GM19452 (cell line): ENCODE results near the gene MYT1.

Experiments
- ATAC-seq: cut with Tn5 transposase; IDR thresholded peaks from one replicate; pipeline ENCODE4 v1.9.1; 2021; ENCODE audit not compliant: unreplicated experiment

MYT1 gene

DNA sequence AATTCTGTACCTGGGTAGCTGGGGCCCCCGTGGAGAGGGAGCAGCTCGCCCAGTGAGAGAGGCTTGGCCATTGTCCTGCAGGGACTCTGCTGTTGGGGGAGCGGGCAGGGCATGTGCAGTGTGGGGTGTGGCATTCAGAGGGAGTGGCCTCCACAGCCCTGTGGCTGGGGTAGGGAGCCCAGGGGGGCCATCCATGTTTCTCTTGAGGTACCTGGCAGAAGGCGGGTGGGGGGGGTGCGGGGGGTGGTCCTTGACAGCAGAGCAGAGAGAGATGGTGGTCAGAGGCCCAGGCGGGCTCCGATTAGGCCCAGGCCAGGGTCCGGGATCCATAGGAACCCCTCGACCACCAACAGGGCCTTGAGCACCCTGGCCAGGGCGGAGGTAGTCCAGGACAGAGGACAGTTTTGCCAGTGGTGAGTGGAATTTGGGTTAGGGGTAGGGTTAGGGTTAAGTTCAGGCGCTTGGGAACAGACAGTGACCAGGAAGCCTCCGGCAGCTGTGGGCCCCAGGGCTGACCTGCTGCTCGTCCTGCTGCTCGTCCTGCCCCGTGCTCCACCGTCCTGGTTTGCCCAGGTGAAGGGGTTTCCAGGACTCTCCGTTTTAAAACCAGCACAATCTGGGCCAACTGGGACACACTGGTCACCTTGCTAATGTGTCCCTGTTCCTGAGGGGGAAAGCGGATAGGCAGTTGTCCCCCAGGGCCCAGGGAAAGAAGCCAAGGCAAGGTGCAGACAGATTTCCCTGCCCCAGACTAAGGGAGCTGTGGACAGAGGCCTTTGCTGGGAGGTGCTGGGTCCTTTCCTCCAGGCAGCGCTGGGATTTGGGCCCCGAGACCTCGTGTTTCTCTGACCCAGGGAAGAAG, 24.8 kb upstream of the MYT1 start:
- no peak for ATAC-seq

DNA sequence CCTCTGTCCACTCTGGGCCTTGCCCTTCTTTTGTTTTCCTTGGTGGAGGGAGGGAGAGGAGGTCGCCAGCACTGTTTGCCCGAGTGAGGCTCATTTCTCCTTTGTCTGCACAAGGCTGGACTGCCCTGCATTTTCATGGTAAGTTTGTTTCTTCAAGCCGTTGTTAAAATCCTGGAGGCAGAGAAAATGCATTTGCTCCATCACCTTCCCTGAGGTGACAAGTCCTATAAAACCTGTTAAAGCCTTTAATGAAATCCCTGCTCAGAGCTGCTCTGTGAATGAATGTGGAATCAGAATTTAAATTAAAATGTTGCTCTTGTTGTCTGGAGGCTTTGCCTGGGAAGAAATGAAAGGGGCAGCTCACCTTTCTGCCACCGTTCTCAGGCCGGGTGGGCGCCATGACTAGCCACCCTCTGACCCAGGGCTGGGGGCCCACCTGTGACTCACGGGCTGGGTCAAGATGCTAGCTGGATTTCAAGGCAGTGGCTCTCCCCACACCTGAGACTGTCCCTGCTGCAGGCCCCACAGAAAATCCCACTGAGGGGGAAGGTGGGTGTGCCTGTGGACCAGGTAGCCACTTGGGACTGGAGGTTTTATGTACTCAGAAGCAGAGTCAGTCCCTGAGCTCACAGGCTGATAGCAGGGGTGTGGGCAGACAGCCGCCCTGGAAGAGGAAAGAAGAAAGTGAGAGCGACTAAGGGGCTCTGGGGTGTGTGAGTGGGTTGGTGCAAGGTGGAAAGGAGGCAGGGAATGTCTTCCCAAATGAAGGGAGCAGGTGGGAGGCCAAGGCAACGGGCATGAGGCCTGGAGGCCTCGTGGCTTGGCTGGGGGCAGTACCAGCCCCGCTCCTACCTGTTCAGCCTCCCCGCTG, 24.0 kb upstream of the MYT1 start:
- ATAC-seq: no peak

DNA sequence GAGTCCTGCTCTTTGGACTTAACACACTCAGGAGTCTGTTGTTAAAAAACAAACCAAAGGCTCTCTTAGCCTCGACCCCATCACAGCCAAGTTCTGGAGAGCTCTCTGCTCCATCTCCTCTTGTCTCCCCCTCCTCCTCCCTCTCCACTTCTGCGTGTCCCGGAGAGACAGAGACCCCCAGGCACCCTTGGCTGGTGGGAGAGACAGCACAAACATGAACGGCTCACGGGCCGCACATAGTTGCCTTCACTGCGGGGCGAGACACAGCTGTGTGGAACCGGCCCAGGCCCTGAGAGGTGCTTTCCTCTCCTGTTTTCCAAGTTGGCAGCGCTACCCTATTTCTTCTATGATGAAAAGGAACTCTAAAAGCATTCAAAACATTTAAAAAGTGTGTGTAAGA, 23.3 kb upstream of the MYT1 start:
- no peak for ATAC-seq

DNA sequence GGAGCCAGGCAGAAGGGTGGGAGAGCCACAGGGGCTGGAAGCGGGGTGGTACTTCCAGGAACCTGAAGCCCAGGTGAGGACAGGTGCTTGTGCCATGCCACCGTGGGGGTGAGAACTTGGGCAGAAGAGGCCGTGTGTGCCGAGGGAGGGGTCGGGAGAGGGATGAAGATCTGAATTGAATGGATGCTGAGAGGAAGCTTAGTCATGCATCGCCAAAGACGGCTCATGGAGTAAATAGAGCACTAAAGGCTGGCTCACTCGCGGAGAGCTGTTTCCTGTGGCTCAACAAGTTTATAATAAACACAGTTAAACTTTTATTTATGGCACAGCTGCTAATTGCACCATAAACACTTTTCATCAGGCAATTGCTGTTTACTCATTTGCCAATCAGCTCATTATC, 21.7 kb upstream of the MYT1 start:
- ATAC-seq: no peak

DNA sequence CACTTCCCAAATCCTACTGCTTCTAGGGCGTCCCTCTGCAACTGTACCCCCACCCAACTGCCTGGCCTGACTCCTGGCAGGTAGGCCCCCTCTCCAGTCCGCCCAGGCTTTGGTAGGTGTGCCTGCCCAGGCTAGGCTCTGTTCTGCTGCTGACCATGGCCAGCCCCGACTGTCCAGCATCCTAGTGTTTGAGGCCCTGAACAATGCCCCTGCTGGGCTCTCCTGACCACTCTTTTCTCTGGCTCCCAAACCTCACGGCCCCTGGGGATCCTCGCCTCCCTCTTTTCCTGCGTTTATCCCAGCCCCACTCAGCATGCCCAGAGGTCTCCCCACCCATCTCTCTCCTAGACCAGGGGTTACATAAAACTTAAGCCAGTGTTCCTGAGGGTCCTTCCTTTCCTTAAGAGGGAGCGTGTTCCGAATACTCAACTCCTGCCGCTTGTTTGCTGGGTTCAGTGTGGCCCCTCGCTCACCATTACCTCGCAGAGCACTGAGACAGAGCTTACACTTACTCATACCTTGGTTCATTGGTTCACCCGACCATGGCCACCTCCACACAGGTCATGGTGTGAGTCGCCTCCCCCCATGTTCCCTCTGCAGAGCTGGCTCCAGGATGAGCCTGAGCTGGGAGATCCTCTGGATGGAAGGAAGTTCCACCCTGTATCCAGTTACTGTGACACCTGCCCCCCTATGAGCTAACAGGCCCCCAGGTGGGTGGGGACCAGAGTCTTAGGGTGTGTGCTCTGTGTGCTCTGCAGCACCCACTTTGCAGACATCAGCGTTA, 21.0 kb upstream of the MYT1 start:
- no peak for ATAC-seq

DNA sequence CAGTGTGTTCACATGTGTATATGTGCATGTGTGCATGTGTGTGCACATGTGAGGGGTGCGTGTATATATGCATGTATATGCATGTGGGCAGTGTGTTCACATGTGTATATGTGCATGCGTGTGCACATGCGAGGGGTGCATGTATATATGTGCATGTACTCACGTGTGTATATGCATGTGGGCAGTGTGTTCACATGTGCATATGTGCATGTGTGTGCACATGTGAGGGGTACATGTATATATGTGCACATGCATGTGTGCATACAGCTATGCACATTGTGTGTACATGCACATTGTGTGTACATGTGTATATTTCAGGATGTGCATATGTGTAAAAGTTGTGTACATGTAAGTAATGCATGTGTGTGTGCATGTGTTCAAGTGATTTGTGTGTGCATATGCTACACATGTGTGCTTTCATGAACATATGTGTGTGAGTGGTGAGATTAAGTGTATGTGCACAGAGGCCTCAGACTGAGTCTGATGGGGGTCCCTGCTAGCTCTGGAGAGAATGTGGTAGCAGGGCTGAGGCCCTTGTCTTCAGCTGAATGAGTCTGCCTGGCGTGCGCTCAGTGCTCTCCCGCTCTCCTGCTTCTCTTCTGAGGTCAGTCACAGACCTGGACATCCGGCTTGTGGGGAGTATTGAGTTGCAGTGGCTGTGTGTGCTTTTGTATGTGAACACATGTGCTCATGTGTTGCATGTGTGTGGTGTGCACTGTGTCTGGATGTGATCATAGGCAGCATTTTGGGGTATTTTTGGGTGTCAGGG, 19.9 kb upstream of the MYT1 start:
- ATAC-seq: no peak

DNA sequence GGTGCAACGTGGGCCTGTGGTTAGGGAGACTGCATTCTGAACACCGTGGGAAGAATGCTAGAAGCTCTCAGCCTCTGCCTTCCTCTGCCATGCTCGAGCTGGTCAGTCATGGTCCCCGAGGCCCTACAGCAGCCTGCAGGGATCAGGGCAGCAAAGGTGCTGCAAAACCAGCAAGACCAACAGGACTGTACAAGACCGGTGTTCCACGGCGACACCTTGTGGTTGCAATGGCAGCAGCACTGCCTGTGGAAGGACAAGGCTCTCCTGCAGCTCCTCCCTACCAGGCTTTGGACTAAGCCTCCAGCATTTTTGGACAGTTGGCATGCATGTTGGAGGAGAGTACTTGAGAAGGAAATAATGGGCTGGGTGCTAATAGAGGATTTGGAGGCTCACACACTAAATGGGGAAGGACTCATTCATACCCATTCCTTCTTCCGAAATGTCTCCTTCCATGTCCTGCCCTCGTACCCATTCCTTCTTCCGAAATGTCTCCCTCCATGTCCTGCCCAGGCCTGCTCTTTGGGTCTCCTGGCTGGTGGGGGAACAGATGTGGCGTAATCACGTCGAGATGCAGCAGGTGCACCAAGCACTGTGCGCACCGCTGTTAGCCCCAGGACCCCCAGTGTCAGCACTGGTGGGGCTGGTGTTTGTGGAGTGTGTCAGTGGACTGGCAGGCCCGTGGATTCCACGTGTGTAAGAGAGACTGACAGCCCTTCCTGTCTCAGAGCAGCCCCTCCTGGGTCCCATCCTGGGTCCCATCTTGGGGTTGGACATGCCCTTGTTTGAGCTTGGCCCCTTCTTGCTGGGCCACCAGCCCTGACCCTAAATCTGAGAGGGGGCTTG, 18.6 kb upstream of the MYT1 start:
- ATAC-seq: no peak

DNA sequence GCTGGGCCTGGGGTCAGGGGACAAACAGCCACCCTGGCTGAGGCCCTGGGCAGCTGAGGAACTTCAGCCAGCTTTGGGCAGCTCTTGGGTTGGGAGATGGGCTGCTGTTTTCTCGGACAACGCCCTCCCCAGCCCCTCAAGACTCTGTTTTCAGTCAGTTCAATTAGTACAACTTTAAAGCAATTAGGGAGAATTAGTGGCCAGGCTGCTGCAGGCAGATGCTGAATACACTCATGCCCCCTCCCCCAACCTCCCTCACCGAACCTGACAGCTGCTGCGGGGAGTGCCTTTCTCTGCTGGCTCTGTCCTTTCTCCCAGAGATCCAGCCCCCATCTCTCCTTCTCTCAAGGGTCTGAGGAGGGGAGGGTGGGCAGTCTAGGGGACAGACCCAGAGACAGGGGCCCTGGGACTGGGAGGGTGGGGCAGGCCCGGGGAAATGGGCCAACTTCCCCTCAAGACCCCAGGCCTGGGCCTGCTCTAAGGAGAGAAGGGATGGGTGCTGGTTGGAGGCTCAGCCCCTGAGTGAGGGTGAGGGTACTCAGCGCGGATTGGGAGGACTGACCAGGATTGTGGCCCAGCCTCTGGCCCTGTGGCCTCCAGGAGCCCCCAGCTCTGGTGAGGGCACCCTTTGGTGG, 17.8 kb upstream of the MYT1 start:
- no peak for ATAC-seq

DNA sequence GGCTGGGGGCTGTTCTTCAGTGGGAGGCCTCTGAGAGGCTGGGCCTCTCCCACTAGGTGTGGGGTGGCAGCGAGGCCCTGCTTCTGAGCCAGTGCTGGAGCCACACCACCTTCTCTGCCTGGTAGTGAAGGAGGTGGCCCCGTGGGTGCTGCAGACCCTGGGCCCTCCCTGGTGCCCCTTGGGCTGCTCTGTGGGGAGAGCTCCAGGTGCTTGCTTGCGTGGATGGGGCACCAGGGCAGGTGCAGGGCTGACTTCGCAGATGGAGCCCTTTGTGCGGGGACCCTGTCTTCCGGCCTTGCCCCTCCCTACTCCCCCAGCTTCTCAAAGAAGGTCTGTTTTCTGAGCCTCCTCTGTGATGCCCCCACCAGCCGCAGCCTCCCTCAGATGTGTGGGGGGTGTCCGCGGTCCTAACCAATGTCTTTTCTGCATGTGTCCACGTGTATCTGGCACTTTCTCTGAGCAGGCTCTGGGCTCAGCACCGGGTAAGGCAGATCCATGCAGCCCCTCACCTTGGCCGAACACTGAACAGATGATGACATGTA, 17.2 kb upstream of the MYT1 start:
- ATAC-seq: no peak

DNA sequence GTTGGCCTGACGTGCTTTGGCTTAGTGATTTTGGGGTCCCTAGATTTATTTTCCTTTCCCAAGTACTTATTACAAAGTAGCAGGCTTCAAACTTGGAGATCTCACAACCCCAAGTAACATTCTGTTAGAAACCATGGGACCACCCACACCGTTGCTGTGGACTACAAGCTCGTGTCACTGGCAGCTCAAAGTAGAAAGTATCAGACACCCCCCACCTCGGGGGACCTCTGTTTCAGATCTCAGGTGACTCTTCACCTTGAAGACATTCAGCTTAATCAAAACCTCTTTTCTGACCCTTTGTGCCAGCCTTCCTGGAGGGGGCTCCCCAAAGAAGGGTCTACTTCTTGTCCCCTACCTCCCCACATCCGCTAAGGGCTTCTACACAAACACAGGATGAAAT, 15.7 kb upstream of the MYT1 start:
- ATAC-seq: no peak

DNA sequence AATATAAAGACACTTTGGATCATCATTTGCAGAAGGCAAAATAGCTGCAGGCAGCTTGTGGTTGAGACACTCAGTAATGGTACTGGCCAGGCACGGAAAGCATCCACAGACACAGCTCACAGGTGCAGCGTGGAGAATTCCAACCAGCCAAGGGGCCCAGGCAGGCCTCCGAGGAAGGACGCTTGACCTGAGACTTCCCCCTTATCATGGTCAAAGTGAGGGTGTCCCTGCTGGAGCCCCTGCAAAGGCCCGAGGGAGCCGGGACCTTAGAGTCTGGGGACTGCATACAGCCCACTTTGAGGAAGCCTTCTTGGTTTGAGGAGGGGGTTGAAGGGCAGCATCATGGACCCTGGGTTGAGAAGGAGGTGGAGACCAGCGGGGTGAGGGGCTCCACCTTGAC, 15.1 kb upstream of the MYT1 start:
- no peak for ATAC-seq

DNA sequence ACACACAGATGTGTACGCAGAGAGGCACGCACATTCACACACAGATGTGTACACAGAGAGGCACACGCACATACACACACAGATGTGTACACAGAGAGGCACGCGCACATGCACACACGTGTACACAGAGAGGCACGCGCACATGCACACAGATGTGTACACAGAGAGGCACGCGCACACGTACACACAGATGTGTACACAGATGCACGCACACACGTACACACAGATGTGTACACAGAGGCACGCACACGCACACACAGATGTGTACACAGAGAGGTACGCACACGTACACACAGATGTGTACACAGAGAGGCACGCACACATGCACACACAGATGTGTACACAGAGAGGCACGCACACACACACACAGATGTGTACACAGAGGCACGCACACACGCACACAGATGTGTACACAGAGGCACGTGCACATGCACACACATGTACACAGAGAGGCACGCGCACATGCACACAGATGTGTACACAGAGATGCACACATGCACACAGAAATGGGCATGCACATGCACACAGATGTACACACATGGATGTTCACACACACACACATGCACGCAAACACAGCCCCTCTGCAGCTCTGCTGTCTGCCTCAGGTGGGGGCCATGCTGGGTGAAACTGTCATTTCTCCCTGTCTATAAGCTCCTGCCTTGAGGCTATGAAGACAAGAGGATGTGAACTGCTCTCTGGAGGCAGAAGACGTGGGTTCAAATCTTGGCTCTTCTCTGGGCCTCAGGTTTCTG, 14.3 kb upstream of the MYT1 start:
- ATAC-seq: no peak

DNA sequence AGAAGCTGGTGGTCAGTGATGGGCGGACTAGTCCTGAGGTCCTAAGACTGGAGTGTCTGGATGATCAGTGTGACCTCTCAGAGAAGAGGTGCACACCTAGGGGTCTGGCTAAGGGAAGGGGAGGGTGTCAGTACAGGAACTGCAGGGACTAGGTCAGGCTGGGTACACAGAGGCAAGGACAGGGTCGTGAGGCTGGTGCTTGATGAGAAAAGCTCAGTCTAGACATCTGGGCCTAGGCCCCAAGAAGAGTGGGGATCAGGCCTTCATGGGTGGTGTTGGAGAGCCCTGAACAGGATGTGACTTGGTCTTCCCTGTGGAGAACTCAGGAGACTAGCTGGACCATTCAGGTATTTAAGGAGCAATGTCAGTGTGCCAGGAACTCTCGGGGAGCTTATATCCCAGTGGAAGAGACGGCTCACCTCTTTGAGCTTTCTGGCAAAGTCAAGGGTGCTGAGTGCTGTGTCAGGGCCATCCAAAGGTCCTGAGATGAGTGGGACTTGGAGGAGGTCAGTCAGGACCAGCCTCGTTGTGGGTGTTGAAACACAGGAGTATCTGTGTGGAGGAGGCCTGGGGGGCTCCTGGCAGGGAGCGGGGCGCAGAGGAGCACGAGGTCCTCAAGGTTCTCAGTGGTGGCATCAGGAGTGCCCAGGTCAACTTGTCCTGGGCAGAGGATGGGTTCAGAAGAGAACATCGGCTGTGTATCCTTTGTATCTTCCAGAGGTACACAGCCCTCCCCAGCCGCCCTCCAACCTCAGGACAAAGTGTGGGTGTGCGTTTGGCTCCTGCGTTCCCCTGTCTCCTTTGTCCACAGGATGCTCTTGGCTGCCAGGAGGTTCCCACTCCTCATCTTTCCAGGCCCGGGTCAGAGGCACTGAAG, 13.3 kb upstream of the MYT1 start:
- ATAC-seq: no peak

DNA sequence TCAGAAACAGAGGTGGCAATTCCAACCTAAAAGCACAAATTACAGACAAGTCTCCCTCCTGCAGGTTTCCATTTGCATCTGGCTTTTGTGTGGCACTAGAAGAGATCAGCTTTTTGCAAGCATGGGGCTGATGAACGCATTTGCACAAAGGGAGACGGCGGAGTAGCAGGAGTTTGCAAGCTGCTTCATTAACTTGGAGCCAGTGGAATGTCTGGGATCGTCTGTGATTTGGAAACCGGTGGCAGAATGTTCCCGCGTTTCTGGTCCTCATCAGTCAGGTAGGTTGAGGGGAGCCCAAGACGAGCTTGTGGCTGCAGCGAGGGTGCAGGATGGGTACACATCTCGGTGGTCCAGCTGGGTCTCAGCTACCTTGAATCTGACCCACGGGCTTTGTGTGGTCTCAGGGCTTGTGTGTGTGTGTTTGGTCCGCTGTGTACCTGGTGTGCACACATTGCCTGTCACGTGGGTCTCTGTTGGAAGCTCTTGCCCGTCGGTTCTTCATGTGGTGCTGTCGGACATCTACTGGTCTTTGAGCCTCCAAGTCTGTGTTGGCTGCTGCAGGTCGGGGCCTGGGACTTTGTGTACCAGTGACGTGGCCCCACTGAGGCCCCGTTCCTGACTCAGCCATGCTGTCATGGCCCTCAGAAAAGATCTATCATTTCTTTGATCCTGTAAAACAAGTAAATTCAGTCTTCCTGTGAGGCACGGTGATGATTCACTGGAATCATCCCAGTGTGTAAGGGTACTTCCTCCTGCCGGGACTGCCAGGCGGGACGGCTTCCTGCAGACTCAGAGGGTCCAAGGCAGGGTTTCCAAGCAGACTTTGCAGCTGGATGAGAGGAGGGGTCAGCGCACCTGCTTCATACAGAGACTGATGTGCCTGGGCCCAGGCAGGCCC, 12.4 kb upstream of the MYT1 start:
- no peak for ATAC-seq

DNA sequence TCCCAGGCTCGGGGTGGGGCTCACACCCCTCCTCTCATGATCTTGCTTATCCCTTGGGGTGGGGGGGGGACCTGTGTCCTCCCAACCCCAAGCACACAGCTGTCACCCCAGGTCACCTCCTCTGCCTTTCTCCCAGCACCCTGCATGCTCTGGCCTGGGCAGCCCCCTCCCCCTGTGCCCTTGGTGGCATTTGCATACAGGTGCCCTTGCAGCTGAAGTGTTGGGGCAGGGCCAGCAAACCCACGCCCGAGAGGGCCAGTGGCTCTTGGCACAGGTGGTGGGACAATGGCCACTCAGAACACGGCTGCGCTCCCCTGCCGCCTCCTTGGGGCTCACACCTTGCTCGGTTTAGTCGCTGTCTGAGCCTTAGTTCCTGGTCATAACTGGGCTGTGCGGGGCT, 11.3 kb upstream of the MYT1 start:
- ATAC-seq: no peak

DNA sequence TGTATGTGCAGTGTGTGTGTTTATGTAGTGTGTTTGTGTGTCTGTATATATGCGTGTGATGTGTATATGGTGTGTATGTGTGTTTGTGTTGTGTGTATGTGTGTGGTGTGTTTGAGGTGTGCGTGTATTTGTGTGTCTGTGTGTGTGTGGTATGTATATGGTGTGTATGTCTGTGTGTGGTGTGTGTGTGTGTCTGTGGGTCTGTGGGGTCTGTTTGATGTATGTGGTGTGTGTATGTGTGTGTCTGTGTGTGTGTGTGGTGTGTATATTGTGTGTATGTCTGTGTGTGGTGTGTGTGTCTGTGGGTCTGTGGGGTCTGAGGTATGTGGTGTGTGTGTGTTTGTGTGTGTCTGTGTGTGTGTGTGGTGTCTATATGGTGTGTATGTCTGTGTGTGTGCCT, 10.8 kb upstream of the MYT1 start:
- no peak for ATAC-seq
